ENCODE results near the gene ZYG11B. TPM values are rescaled to one million over a fixed set of nuclear protein-coding genes. Genes with fewer than 3 reads are reported as not detected.

The ZYG11B gene
- polyA plus RNA-seq, 1 donor from 2014 or later = 48.7 TPM

GRCh38 chr1:52848423-52848822 lies 122.2 kb downstream of the ZYG11B start:
- Histone ChIP-seq H3K4me3 (ENCODE audit: low read length) (no peak overlapping the region), H3K9me3 (ENCODE audit: low read length) (no peaks in the 10 kb centered on the region), H3K9me2 (ENCODE audit: insufficient read depth, low read length) (no peaks in the 10 kb centered on the region), H3K27me3 (ENCODE audit: insufficient read depth, low read depth, low read length) (peaks cover 10% of the 10 kb centered on the region), H3K79me2 (replicated peaks; ENCODE audit: insufficient read depth, low read length) (no peaks in the 10 kb centered on the region), H4K20me1 (ENCODE audit: insufficient read depth) (no peaks in the 10 kb centered on the region), H3K4me2 (ENCODE audit: low read length) (no peak overlapping the region), H3K9ac (ENCODE audit: low read length) (no peak overlapping the region), H3K36me3 (ENCODE audit: insufficient read depth, low read length) (no peaks in the 10 kb centered on the region), H3F3A (ENCODE audit: insufficient read depth, low read length, poor library complexity, severe bottlenecking) (no peaks in the 10 kb centered on the region), H2AFZ (ENCODE audit: low read depth, low read length) (no peak overlapping the region), H3K27ac (ENCODE audit: low read length) (no peak overlapping the region)
- no peak for TF ChIP-seq MXI1 (conservative IDR thresholded peaks at IDR 0.05; ENCODE audit: poor library complexity, severe bottlenecking)
- TF ChIP-seq CTCF (IDR thresholded peaks at IDR 0.05; ENCODE audit: poor library complexity, severe bottlenecking) = no peak
- no peak for TF ChIP-seq EZH2 (IDR thresholded peaks at IDR 0.05; ENCODE audit: borderline replicate concordance, insufficient read depth, low read length, poor library complexity, severe bottlenecking)
- no peak for TF ChIP-seq SMC3 (conservative IDR thresholded peaks at IDR 0.05; ENCODE audit: poor library complexity)
- no peak for TF ChIP-seq EP300 (conservative IDR thresholded peaks at IDR 0.05; ENCODE audit: poor library complexity, severe bottlenecking)
- TF ChIP-seq RAD21 (conservative IDR thresholded peaks at IDR 0.05) = no peak
- TF ChIP-seq POLR2AphosphoS5 (IDR thresholded peaks at IDR 0.05) = no peak
- TF ChIP-seq REST (IDR thresholded peaks at IDR 0.05; ENCODE audit: borderline replicate concordance) = no peak
- TF ChIP-seq TAF1 (IDR thresholded peaks at IDR 0.05; ENCODE audit: low read depth) = no peak

GRCh38 chr1:52850951-52851350 lies 124.7 kb downstream of the ZYG11B start:
- H3K9me2 ChIP-seq (ENCODE audit: insufficient read depth, low read length) = no peaks in the 10 kb centered on the region
- H3K9ac ChIP-seq (ENCODE audit: low read length) = no peak overlapping the region
- H3K4me2 ChIP-seq (ENCODE audit: low read length) = no peak overlapping the region
- no peak overlapping the region for H3K4me3 ChIP-seq (ENCODE audit: low read length)
- H3K27ac ChIP-seq (ENCODE audit: low read length) = no peak overlapping the region
- no peaks in the 10 kb centered on the region for H3K9me3 ChIP-seq (ENCODE audit: low read length)
- no peaks in the 10 kb centered on the region for H3F3A ChIP-seq (ENCODE audit: insufficient read depth, low read length, poor library complexity, severe bottlenecking)
- no peaks in the 10 kb centered on the region for H4K20me1 ChIP-seq (ENCODE audit: insufficient read depth)
- no peaks in the 10 kb centered on the region for H3K79me2 ChIP-seq (replicated peaks; ENCODE audit: insufficient read depth, low read length)
- TF ChIP-seq MXI1 (conservative IDR thresholded peaks at IDR 0.05; ENCODE audit: poor library complexity, severe bottlenecking) (no peak), EZH2 (IDR thresholded peaks at IDR 0.05; ENCODE audit: borderline replicate concordance, insufficient read depth, low read length, poor library complexity, severe bottlenecking) (no peak), POLR2AphosphoS5 (IDR thresholded peaks at IDR 0.05) (no peak), RAD21 (conservative IDR thresholded peaks at IDR 0.05) (no peak), REST (IDR thresholded peaks at IDR 0.05; ENCODE audit: borderline replicate concordance) (no peak), CTCF (IDR thresholded peaks at IDR 0.05; ENCODE audit: poor library complexity, severe bottlenecking) (no peak), TAF1 (IDR thresholded peaks at IDR 0.05; ENCODE audit: low read depth) (no peak), EP300 (conservative IDR thresholded peaks at IDR 0.05; ENCODE audit: poor library complexity, severe bottlenecking) (no peak), SMC3 (conservative IDR thresholded peaks at IDR 0.05; ENCODE audit: poor library complexity) (no peak)
- H2AFZ ChIP-seq (ENCODE audit: low read depth, low read length) = no peak overlapping the region
- H3K36me3 ChIP-seq (ENCODE audit: insufficient read depth, low read length) = no peaks in the 10 kb centered on the region
- H3K27me3 ChIP-seq (ENCODE audit: insufficient read depth, low read depth, low read length) = no peaks in the 10 kb centered on the region

Data from neural cell (in vitro differentiated cells).